Hepatocyte (in vitro differentiated cells): ENCODE data around the gene COX10. TPM values are rescaled to one million over a fixed set of nuclear protein-coding genes. Genes with fewer than 3 reads are reported as not detected.

Experiments used
- DNase-seq: peaks from one replicate; pipeline ENCODE4 v3.0.0-alpha.2; 2016; ENCODE audit warnings: low spot score
- H2AFZ ChIP-seq: fragments of 200-600 bp; sonication (generic); 2 replicates; pipeline ENCODE4 v1.6.0; 2016; ENCODE audit warnings: antibody characterized with exemption, mild to moderate bottlenecking
- H3K27ac ChIP-seq: fragments of 200-600 bp; sonication (generic); 2 replicates; pipeline ENCODE4 v1.5.1; 2016; ENCODE audit warnings: mild to moderate bottlenecking
- H3K27me3 ChIP-seq: fragments of 200-600 bp; sonication (generic); 2 replicates; pipeline ENCODE4 v1.6.1; 2016
- H3K36me3 ChIP-seq: fragments of 200-600 bp; sonication (generic); replicated peaks from 2 replicates; pipeline ENCODE4 v1.5.1; 2016; ENCODE audit warnings: low read depth; ENCODE audit not compliant: insufficient read depth
- H3K4me1 ChIP-seq: fragments of 200-600 bp; sonication (generic); 2 replicates; pipeline ENCODE4 v1.5.1; 2016; ENCODE audit warnings: mild to moderate bottlenecking, moderate library complexity; ENCODE audit not compliant: insufficient read depth
- H3K4me2 ChIP-seq: fragments of 200-600 bp; sonication (generic); 2 replicates; pipeline ENCODE4 v1.6.0; 2016
- H3K4me3 ChIP-seq: fragments of 200-600 bp; sonication (generic); 2 replicates; pipeline ENCODE4 v1.5.1; 2016; ENCODE audit warnings: mild to moderate bottlenecking
- H3K79me2 ChIP-seq: fragments of 200-600 bp; sonication (generic); 2 replicates; pipeline ENCODE4 v1.6.0; 2017; ENCODE audit warnings: mild to moderate bottlenecking
- H3K9me2 ChIP-seq: fragments of 200-600 bp; sonication (generic); replicated peaks from 2 replicates; pipeline ENCODE4 v1.6.0; 2017; ENCODE audit warnings: mild to moderate bottlenecking; ENCODE audit not compliant: insufficient read depth
- H3K9me3 ChIP-seq: fragments of 200-600 bp; sonication (generic); 2 replicates; pipeline ENCODE4 v1.5.1; 2016; ENCODE audit warnings: low read depth, mild to moderate bottlenecking
- H4K20me1 ChIP-seq: fragments of 200-600 bp; sonication (generic); 2 replicates; pipeline ENCODE4 v1.6.0; 2016; ENCODE audit warnings: mild to moderate bottlenecking; ENCODE audit not compliant: insufficient read depth, poor library complexity, severe bottlenecking
- EZH2 ChIP-seq: fragments of 200-600 bp; sonication (generic); IDR thresholded peaks from 2 replicates; pipeline ENCODE4 v1.6.1; 2016; ENCODE audit warnings: antibody characterized with exemption, mild to moderate bottlenecking, borderline replicate concordance
- EZH2phosphoT487 ChIP-seq: fragments of 200-600 bp; sonication (generic); IDR thresholded peaks from one replicate; pipeline ENCODE4 v1.6.1; 2018; ENCODE audit warnings: antibody characterized with exemption, mild to moderate bottlenecking, low read depth, moderate library complexity; ENCODE audit not compliant: unreplicated experiment, severe bottlenecking
- WGBS: methylation state at CpG from one replicate; pipeline ENCODE4 v1.1.6; 2016; ENCODE audit warnings: low lambda C conversion rate; ENCODE audit errors: missing lambda C conversion rate; 5-methylcytosine and 5-hydroxymethylcytosine counted together
- polyA plus RNA-seq: library from polyadenylated mRNA; unstranded; fragments of >200 nt; fragmentation: Nextera tagmentation; extraction: Ambion mirVana; gene quantifications from 2 replicates; pipeline ENCODE4 v1.2.1, GENCODE V29; 2016
- total RNA-seq: library from RNA; depleted of rRNA; stranded (reverse); fragments of >200 nt; gene quantifications from 2 replicates; pipeline ENCODE4 v1.2.3, GENCODE V29; 2014
- TF ChIP-seq, protein P1 (sequence below): fragments of 200-600 bp; sonication (generic); IDR thresholded peaks from 2 replicates; pipeline ENCODE4 v1.5.1; 2016; ENCODE audit warnings: antibody characterized with exemption, mild to moderate bottlenecking; ENCODE audit not compliant: poor library complexity

COX10 gene
- total and polyA plus RNA-seq, 2 experiments from 2014 or later = 23.2 to 27.6 TPM

GRCh38 chr17:14123619-14124278 lies 54.4 kb downstream of the COX10 start:
- no peak for DNase-seq
- no peaks in the 10 kb centered on the region for H3K9me2 ChIP-seq
- no peaks in the 10 kb centered on the region for H3K36me3 ChIP-seq
- H3K4me2 ChIP-seq = no peak overlapping the region
- WGBS = 79% methylated on average over 5 of the region's 5 CpGs
- H3K79me2 ChIP-seq = peaks cover 26% of the 10 kb centered on the region
- H3K27ac ChIP-seq = no peak overlapping the region
- no peak overlapping the region for H2AFZ ChIP-seq
- no peaks in the 10 kb centered on the region for H3K27me3 ChIP-seq
- TF ChIP-seq, protein P1, sequence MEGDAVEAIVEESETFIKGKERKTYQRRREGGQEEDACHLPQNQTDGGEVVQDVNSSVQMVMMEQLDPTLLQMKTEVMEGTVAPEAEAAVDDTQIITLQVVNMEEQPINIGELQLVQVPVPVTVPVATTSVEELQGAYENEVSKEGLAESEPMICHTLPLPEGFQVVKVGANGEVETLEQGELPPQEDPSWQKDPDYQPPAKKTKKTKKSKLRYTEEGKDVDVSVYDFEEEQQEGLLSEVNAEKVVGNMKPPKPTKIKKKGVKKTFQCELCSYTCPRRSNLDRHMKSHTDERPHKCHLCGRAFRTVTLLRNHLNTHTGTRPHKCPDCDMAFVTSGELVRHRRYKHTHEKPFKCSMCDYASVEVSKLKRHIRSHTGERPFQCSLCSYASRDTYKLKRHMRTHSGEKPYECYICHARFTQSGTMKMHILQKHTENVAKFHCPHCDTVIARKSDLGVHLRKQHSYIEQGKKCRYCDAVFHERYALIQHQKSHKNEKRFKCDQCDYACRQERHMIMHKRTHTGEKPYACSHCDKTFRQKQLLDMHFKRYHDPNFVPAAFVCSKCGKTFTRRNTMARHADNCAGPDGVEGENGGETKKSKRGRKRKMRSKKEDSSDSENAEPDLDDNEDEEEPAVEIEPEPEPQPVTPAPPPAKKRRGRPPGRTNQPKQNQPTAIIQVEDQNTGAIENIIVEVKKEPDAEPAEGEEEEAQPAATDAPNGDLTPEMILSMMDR = no peak
- TF ChIP-seq EZH2phosphoT487 = no peak
- TF ChIP-seq EZH2 = no peak
- H3K9me3 ChIP-seq = no peaks in the 10 kb centered on the region
- no peak overlapping the region for H3K4me3 ChIP-seq
- H4K20me1 ChIP-seq = peaks cover 3% of the 10 kb centered on the region
- H3K4me1 ChIP-seq = no peaks in the 10 kb centered on the region

GRCh38 chr17:14124854-14125253 lies 55.5 kb downstream of the COX10 start:
- H4K20me1 ChIP-seq = peaks cover 3% of the 10 kb centered on the region
- no peak overlapping the region for H2AFZ ChIP-seq
- H3K9me2 ChIP-seq = no peaks in the 10 kb centered on the region
- H3K36me3 ChIP-seq = no peaks in the 10 kb centered on the region
- peaks cover 20% of the 10 kb centered on the region for H3K79me2 ChIP-seq
- TF ChIP-seq, protein P1 = no peak
- TF ChIP-seq EZH2 (no peak), EZH2phosphoT487 (no peak)
- H3K9me3 ChIP-seq = no peaks in the 10 kb centered on the region
- H3K27me3 ChIP-seq = no peaks in the 10 kb centered on the region
- H3K27ac ChIP-seq = no peak overlapping the region
- 59% methylated on average over 4 of the region's 4 CpGs for WGBS
- no peak overlapping the region for H3K4me3 ChIP-seq
- no peak for DNase-seq
- no peak overlapping the region for H3K4me2 ChIP-seq
- no peaks in the 10 kb centered on the region for H3K4me1 ChIP-seq

- Histone ChIP-seq H2AFZ (no peak overlapping the region), H3K4me1 (no peaks in the 10 kb centered on the region), H3K4me2 (no peak overlapping the region), H3K9me2 (no peaks in the 10 kb centered on the region), H3K9me3 (no peaks in the 10 kb centered on the region), H4K20me1 (peaks cover 3% of the 10 kb centered on the region), H3K27ac (no peak overlapping the region), H3K79me2 (peaks cover 17% of the 10 kb centered on the region), H3K27me3 (no peaks in the 10 kb centered on the region), H3K36me3 (no peaks in the 10 kb centered on the region), H3K4me3 (no peak overlapping the region)
- no peak for DNase-seq
- TF ChIP-seq EZH2phosphoT487 (no peak), EZH2 (no peak)
- TF ChIP-seq, protein P1 = no peak
- WGBS = 81% methylated on average over 6 of the region's 6 CpGs
Measured at GRCh38 chr17:14125518-14126137, 56.3 kb downstream of the COX10 start.
